Frontal cortex (tissue), 4 donors: Measurements from ENCODE around the gene MEGF8. TPM values are rescaled to one million over a fixed set of nuclear protein-coding genes. Genes with fewer than 3 reads are reported as not detected.
A peak's percentile ranks its signal among the peaks of the same experiment; 100 is the strongest.

Experiments
- DNase-seq, 2 donors: peaks; one replicate each; pipeline ENCODE4 v3.0.0; 2012; ENCODE audit warnings: low spot score in 2 of 2
- FAIRE-seq: peaks from 2 replicates; lab custom pipeline; 2012; peaks lifted over from hg19 to GRCh38; lab: Jason Lieb, UNC
- total RNA-seq: library from RNA; depleted of rRNA; stranded (reverse); fragments of >200 nt; gene quantifications from one replicate; pipeline ENCODE4 v1.2.3, GENCODE V29; 2014
- donor health status: control.
- donor health status: control.
- donor health status: control.

MEGF8 gene
- total RNA-seq, 1 donor from 2014 or later, result 35.9 TPM

DNA sequence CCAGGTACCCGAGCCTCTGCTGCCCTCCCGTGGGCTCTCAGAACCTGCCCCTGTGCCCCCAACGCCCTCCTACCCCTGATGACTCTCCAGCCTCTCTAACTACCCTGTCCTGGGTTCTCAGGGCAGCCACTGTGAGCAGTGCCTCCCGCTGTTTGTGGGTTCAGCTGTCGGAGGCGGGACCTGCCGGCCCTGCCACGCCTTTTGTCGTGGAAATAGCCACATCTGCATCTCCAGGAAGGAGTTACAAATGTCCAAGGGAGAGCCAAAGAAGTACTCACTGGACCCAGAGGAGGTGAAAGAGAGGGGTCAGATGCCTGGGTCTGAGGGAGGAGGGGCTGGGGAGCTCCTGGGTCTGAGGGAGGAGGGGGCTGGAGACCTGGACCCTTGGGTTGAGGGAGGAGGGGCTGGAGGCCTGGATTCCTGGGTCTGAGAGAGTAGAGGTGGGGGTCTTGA is 44.7 kb downstream of the MEGF8 start:
- FAIRE-seq (no peak), DNase-seq (no peak)

DNA sequence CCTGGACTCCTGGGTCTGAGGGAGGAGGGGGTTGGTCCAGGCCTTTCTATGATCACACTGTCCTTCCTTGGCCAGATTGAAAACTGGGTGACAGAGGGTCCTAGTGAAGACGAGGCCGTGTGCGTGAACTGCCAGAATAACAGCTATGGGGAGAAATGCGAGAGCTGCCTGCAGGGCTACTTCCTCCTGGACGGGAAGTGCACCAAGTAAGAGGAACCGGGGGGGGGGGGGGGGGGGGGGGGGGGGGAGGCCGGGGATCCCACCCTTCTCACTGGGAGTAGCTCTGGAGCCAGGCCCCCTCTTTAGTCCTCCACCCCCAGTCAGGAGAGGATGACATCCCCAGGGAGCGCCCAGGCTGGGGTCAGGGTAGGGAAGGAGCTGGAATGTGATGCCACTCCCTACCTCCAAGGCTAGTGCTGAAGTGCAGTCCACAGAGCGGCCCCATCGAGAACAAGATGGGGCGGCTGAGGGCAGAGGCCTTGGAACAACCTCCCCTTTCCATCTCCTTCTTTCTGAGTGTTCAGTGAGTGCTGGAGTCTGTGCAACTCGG is 45.3 kb downstream of the MEGF8 start:
- FAIRE-seq (no peak), DNase-seq (no peak)

DNA sequence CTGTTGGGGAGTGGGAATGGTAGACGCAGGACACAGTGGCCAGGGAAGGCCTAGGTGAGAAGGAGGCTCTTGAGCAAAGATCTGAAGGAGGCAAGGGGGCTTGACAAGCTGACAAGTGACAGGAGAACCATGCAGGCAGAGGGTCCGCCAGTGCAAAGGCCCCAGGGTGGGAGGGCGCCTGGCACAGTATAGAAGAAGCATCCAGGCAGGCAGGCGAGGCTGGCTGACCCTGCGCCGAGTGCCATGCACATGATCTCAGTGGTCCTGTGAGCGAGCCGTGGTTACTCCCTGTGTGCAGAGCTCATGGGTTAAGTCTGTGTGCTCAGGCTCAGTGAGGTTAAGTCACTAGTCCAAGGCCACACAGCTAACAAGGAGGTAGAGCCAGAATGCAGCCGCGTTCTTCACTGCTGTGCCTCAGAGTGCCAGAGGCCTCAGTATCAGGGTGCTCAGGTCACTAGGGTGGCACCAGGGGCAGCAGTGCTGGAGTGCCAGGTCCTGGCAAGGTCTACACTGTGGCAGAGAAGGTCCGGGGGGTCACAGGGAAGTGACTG is 49.5 kb downstream of the MEGF8 start:
- no peak for DNase-seq
- no peak for FAIRE-seq

DNA sequence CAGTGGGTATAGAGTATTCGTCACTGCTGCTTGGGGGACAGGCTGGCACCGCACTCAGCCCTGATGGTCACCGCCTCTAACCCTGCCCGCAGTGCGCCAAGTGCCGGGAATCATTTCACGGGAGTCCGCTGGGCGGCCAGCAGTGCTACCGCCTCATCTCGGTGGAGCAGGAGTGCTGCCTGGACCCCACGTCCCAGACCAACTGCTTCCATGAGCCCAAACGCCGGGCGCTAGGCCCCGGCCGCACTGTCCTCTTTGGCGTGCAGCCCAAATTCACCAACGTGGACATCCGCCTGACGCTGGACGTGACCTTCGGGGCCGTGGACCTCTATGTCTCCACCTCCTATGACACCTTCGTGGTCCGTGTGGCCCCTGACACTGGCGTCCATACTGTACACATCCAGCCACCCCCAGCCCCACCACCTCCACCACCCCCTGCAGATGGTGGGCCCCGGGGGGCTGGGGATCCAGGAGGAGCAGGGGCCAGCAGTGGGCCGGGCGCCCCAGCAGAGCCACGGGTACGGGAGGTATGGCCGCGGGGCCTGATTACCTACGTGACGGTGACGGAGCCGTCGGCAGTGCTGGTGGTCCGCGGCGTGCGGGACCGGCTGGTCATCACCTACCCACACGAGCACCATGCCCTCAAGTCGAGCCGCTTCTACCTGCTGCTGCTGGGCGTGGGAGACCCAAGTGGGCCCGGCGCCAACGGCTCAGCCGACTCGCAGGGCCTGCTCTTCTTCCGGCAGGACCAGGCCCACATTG is 50.2 kb downstream of the MEGF8 start:
- DNase-seq (no peak), FAIRE-seq (no peak)

DNA sequence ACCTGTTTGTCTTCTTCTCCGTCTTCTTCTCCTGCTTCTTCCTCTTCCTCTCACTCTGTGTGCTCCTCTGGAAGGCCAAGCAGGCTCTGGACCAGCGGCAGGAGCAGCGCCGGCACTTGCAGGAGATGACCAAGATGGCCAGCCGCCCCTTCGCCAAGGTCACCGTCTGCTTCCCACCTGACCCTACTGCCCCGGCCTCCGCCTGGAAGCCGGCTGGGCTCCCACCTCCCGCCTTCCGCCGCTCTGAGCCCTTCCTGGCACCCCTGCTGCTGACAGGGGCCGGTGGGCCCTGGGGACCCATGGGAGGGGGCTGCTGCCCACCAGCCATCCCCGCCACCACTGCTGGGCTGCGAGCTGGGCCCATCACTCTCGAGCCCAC is 50.7 kb downstream of the MEGF8 start:
- DNase-seq (no peak), FAIRE-seq (no peak)

DNA sequence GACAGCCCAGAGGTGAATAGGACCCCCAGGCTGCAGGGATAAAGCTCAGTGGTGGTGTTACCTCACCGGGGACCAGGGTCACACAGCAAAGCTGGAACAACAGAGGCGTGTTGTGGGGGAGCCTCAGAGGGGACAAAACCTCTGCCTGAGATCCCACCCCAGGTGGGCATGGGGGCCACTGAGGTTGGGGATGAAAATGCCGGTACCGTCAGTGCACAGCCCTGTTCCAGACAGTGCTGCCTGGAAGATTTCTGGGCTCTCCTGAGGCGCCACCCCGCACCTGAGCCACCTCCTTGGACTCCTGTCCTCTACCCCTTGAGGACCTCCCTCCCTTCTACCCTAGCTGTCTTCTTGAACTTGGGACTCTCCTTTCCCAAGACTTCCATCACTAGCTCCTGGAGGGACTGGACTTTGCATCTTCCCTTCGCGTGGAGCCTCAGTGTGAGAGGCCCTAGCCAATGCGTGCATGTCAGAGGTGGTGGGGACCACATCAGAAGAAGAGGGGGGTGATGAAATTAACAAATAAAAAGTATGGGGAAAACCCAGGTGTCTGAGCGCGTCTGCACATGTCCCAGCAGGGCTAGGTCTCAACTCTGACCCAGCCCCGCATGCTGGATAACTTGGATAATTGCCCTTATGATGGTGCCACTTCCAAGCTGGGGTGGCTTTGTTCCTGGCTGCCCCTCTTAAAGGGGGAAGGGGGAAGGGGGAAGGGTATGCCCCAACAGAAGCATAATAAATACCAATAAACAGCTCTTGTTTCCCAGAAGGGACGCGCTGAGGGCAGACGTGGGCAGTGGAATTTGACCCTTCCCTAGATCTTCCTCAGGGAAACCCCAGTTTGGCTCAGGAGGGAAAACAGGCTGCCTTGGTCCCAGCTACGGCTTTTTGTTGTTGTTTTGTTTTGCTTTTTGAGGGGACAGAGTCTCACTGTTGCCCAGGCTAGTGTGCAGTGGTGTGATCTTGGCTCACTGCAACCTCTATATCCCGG is 53.1 kb downstream of the MEGF8 start:
- DNase-seq (no peak), FAIRE-seq (no peak)

DNA sequence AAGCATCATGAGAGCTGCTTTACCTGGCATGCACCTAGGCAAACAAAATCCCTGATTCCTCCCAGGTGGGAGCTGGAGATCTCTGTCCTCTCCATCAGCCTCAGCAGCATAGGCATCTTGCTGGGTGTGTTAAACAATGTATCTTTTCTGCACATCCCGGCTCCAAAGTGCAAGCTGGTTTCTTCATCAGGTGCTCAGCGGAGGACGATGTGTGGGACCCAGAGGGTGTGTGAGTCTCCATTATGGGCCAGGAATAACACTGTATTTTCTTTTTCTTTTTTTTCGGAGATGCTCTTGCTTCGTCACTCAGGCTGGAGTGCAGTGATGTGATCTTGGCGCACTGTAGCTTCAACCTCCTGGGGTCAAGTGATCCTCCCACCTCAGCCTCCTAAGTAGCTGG is 54.7 kb downstream of the MEGF8 start:
- DNase-seq (no peak), FAIRE-seq (no peak)

DNA sequence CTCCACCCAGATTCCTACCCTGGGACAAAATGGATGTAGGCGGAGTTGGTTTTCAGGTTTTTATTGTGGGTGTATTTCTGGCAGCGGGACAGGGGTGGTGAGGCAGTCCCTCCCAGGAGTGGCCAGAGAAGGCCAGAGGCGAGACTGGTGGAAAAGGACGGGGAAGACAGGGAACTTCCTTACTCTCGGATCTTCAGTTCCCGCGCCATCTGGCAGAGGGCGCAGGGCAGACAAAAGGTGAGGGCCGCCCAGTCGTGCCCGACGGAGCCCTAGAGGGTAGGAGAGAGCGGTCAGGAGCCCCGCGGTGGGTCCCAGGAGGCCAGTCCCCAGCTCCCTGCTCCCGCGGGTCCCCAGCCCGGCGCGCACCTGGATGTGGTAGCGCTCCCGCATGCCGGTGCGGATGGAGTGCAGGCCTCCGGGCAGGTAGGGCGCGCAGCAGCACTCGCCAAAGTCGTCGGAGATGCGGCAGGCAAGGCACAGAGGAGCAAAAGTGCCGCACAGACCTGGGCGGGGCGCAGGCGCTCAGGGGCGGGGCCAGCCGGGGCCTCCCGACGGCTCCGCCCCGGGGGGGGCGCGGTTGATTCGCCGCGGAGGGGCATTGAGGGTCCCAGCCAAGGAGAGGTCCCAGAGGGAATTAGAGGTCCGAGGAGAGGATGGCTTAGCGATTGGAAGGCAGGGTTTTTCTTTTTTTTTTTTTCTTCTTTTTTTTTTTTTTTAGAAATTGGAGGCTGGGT is 61.7 kb downstream of the MEGF8 start:
- peak; percentile 69 to 79 for DNase-seq
- no peak for FAIRE-seq

DNA sequence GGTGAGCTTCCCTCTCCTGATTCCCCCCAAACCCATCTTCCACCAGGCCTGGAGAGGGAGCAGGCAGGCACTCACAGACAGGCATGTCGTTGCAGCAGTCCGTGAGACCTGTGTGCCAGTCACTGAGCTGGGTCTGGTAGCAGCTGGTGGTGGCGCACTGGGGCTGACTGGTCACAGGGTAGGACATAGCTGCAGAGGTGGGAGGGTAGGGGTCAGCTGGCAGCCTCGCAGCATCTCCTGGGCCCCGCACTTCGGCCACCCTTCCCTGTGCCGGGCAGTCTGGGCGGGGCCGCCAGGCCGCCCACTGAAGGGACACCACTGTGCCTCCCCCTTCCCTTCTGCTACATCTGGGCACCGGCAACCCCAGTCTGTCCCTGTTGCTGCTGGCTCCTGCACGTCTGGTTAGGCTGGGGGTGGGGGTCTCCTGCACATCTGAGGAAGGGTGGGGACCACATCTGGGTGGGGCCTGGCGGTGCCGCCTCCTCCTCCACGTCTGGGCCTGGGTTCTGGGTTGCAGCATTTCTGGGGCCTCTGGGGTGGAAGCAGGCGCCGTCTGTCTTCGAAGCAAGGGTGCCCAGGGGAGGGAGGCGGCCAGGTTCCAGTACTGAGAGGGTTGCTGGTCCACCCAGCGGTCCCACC is 63.5 kb downstream of the MEGF8 start:
- FAIRE-seq (no peak), DNase-seq (no peak)

DNA sequence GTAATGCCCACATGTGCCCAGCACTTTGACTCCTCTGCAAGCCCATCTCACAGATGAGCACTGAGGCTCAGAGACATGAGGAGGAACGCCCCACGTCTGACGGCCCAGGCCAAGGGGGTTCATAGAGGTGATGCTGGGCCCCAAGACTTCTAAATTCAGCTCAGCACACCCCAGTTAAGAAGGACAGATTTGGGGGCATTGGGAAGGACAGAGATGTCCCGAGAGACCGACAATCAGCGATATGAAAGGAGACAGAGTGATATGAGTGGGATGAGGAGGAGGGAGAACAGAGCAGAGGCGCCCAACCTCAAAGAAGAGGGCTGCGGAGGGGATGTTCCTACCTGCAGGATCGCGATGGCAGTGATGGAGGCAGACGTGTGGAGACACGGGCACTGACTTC is 64.5 kb downstream of the MEGF8 start, which contains the start of gene CNFN:
Gene CNFN, minus strand, starts transcription at position 399 of the 400 bp plus-strand sequence. CDS start 1,260 bp downstream, outside the sequence.
- DNase-seq (no peak), FAIRE-seq (no peak)

DNA sequence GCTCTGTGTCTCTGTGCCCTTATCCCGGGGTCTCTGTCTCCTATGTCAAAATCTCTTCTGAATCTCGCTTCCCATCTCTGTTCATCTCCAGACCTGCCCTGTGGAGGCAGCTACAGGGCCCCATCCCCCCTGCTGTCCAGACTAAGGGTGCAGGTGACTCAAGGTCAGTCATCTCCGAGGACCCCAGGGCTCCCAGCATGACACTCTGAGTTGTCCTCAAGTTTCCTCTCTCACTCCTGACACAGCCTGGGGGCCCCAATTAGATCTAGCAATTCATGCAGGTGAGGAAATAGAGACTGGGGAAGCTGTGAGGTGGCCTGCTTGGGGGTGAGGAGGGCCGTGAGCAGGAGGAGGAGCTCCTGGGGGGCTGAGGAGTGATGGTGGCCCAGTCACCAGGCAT is 66.7 kb downstream of the MEGF8 start:
- FAIRE-seq (no peak), DNase-seq (no peak)

DNA sequence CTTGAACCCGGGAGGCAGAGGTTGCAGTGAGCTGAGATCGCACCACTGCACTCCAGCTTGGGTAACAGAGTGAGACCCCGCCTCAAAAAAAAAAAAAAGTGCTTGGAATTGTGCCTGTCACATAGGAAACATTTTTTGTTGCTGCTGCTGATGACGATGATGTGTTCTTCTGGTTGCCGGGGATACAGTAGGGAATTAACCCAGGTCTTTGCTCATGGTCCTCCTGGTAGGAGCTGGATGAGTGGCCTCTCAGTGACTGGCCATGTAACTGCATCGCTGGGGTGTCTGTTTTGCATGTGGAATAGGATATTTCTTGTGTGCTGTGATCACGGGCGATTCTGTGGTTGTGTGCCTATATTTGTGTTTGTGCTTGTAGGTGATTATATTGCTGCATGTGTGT is 69.3 kb downstream of the MEGF8 start:
- FAIRE-seq (no peak), DNase-seq (no peak)

DNA sequence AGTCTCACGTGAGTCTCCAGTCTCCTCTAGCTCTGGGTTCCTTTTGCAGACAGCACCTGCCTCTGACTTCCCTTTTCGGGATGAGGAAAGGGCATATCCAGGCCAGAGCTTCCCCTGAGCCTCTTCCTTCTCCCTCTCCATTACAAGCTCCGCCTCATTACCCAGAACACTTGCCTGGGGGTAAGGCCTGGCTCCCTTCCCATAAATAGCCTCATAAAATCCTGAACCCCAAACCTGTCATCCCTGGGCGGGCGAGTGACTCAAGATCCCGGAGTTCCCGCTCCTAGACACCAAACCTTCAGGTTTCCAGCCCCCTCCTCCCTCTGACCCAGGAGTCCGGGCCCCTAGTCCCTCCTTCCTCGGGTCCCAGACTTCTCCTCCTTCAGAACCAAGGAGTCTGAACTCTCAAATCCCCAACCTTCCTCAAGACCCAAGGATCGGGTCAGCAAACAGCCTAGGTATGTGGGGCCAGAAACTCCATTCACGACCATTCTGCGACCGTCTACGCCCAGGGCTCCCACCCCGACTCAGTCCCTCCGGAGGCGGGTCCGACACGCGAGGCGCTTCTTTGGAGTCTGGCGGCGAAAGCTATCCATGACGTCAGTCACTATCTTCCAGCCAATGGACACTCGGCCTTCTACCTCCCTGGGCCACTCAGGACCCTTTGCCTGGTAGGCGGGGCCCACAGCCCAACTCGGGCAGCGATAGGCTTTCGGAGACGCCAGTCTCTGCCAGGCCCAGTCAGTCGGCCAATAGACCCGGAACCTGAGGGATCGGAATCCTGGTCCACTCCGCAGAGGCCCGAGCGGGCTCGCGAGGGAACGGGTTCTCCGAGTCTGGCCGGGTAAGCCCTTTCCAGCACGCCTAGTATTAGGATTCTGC is 71.2 kb downstream of the MEGF8 start:
- DNase-seq, result peak; percentile 94 to 99
- FAIRE-seq, result peak; percentile 95

DNA sequence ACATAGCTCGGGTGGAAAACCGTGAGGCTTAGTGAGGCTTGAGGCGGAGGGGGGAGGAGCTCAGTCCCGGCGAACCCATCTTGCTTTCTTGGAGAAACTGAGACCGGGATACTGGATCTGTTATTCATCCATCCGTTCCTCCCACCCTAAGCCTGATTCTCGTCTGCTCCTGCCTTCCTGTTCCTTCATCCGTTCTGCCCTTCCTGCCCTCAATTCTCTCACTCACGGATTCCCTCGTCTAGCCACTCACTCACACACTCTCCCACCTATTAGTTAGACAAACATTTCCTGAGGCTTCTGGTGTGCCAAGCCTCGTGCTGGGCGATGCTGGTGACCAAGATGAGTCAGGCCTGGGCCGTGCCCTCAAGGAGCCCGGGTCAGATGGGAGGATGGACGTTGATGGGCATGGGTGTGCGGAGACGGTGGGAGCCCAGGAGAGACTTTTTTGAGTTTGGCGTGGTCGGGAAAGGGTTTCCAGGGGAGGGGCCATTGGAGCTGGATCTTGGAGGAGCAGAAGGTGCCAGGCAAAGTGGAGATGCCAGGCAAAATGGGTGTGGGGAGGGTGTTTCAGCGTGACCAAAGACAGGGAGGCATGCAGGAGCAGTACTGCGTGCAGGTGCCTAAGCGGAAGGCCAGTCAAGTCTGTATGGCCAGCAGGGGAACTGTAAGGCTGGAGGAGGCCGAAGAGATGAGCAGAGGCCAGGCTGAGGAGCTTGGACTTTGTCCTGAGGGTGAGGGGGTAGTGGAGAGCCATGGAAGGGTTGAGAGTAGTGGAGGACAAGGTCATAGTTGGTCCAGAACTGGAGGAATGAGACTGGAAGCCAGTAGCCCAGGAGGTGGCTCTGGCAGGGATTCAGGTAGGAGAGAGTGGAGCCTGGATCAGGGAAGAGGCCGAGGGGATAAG is 72.1 kb downstream of the MEGF8 start:
- DNase-seq (no peak), FAIRE-seq (no peak)

DNA sequence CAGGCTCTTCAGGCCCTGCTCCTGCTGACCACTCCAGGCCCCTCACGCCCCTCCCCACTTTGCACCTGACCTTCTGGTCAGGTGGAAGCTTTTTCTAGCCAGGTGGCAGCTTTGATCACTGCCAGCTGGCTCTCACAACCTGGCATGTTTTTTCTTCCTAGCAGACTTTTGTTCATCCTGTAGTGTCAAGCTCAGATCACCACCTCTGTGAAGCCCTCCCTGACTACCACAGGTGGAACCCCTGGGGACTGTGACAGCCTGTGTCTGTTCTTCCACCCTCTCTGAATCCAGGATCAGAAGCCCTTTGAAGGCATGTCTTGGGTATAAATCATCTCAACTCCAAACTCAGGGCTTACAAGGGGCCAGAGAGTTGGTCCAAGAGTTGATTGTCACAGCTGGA is 75.0 kb downstream of the MEGF8 start:
- FAIRE-seq, result no peak
- DNase-seq, result no peak

DNA sequence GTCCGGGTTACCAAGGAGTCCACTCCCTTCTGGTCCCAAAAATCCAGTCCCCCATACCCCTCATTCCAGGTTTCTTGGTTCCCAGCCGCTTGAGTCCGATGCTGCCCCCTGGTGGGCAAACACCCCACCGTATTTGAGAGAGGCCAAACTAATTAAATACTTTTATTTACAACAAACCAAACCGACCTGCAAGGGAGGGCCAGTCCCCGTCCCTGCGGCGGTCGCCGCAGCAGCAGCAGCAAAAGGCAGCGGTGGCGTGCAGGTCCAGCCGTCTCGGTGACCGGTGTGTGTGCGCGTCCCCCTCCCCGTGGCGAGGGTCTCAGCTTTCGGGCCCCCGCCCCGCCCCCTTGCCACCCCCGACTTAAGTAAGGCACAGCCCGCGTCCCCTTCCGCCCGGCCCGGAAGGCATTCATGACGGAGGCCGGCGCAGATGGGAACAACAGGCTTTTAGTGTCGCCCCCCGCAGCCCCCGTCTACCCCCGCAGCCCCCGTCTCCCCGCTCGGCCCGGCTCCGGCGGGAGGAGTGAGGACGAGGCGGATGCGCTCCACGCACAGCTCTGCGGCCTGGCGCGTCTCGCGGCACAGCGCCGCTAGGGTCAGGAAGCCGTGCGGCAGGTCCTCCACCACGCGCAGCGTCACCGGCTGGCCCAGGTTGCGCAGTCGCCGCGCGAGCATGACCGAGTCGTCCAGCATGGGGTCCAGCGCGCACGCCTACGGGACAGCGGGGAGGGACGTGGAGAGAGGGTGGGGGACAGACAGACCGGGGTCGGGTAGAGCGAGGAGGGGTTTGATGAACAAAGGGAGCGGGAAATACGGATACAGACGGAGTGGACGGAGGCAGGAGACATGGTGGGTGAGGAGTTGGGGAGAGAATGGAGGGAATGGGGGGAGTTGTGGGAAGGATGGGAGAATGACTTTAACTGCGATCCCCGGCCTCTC is 76.2 kb downstream of the MEGF8 start:
- DNase-seq, result peak; percentile 71 to 79
- FAIRE-seq, result no peak
